ENCODE results near the gene ST6GAL1. TPM values are rescaled to one million over a fixed set of nuclear protein-coding genes. Genes with fewer than 3 reads are reported as not detected.

Gene ST6GAL1
- polyA plus RNA-seq, 3 donors: 19.0 to 24.4 (median 20.5) TPM

GRCh38 chr3:186986816-186987215 lies 56.5 kb downstream of the ST6GAL1 start:
- TF ChIP-seq CTCF (IDR thresholded peaks at IDR 0.05): no peak
- Histone ChIP-seq H3K27ac (ENCODE audit: low read depth in 1 of 2, low read length in 2 of 2) (peak overlapping the region; percentile 82 to 89), H3K36me3 (replicated peaks in 1 of 2; ENCODE audit: control insufficient read depth in 1 of 2, insufficient read depth in 2 of 2, low read length in 2 of 2) (peaks cover 3 to 17% of the 10 kb centered on the region in 2 donors), H3K4me2 (replicated peaks; ENCODE audit: extremely low read depth, low read length, poor library complexity, severe bottlenecking) (peak overlapping the region; percentile 81), H3K4me1 (ENCODE audit: control insufficient read depth in 1 of 2, insufficient read depth in 2 of 2, low read length in 2 of 2) (peaks cover 53 to 55% of the 10 kb centered on the region in 2 donors), H3K27me3 (ENCODE audit: control insufficient read depth in 2 of 2, insufficient read depth in 2 of 2, low read length in 2 of 2) (no peaks in the 10 kb centered on the region), H3K79me2 (ENCODE audit: insufficient read depth, low read length) (peaks cover 19% of the 10 kb centered on the region), H3K9me3 (replicated peaks in 1 of 2; ENCODE audit: control insufficient read depth in 1 of 2, insufficient read depth in 1 of 2, low read length in 2 of 2) (no peaks in the 10 kb centered on the region), H3K4me3 (replicated peaks in 1 of 3; ENCODE audit: low read depth in 2 of 3, low read length in 3 of 3) (peak overlapping the region in 1 of 3 experiments; percentile 74), H2AFZ (ENCODE audit: insufficient read depth, low read depth, low read length, poor library complexity, severe bottlenecking) (no peak overlapping the region), H3K9ac (ENCODE audit: insufficient read depth, low read length, poor library complexity, severe bottlenecking) (no peak overlapping the region), H4K20me1 (ENCODE audit: insufficient read depth, low read length) (no peaks in the 10 kb centered on the region)
- Mint-ChIP-seq H3K4me1 (peaks cover 66% of the 10 kb centered on the region), H3K9me3 (peaks cover 0 to 7% (median 1%) of the 10 kb centered on the region in 7 donors), H3K27ac (peak overlapping the region; percentile 87 to 98 (median 94)), H3K36me3 (peaks cover 30 to 32% of the 10 kb centered on the region in 2 donors), H3K4me3 (peak overlapping the region; percentile 56 to 65), H3K27me3 (ENCODE audit: low read depth in 3 of 3) (peaks cover 0 to 2% (median 0%) of the 10 kb centered on the region in 3 donors)
- 40% methylated on average over 1 of the region's 1 CpG for WGBS (ENCODE audit: insufficient coverage)
- peak in 2 of 3 donors; percentile 51 to 53 for DNase-seq
- intact Hi-C loops (cut with micrococcal nuclease): no loop called here

GRCh38 chr3:186988806-186989205 lies 58.5 kb downstream of the ST6GAL1 start:
- H3K4me2 ChIP-seq (replicated peaks; ENCODE audit: extremely low read depth, low read length, poor library complexity, severe bottlenecking): no peak overlapping the region
- no peak for TF ChIP-seq CTCF (IDR thresholded peaks at IDR 0.05)
- no peak overlapping the region for H3K9ac ChIP-seq (ENCODE audit: insufficient read depth, low read length, poor library complexity, severe bottlenecking)
- intact Hi-C loops (cut with micrococcal nuclease): no loop called here
- no peak for DNase-seq
- whole genome bisulfite sequencing (ENCODE audit: insufficient coverage): 100% methylated on average over 3 of the region's 3 CpGs
- H3K36me3 ChIP-seq (replicated peaks in 1 of 2; ENCODE audit: control insufficient read depth in 1 of 2, insufficient read depth in 2 of 2, low read length in 2 of 2): peaks cover 3 to 11% of the 10 kb centered on the region in 2 donors
- no peaks in the 10 kb centered on the region for H3K27me3 ChIP-seq (ENCODE audit: control insufficient read depth in 2 of 2, insufficient read depth in 2 of 2, low read length in 2 of 2)
- Mint-ChIP-seq H3K4me1 (peaks cover 72% of the 10 kb centered on the region), H3K27me3 (ENCODE audit: low read depth in 3 of 3) (peaks cover 0 to 2% (median 0%) of the 10 kb centered on the region in 3 donors), H3K27ac (peak overlapping the region in 2 of 7 donors; percentile 33 to 35), H3K36me3 (peaks cover 22 to 31% of the 10 kb centered on the region in 2 donors), H3K9me3 (peaks cover 0 to 15% (median 3%) of the 10 kb centered on the region in 7 donors), H3K4me3 (no peak overlapping the region)
- H3K4me1 ChIP-seq (ENCODE audit: control insufficient read depth in 1 of 2, insufficient read depth in 2 of 2, low read length in 2 of 2): peaks cover 63 to 67% of the 10 kb centered on the region in 2 donors
- H3K9me3 ChIP-seq (replicated peaks in 1 of 2; ENCODE audit: control insufficient read depth in 1 of 2, insufficient read depth in 1 of 2, low read length in 2 of 2): peaks cover 0 to 3% of the 10 kb centered on the region in 2 donors
- no peak overlapping the region for H3K27ac ChIP-seq (ENCODE audit: low read depth in 1 of 2, low read length in 2 of 2)
- H3K4me3 ChIP-seq (replicated peaks in 1 of 3; ENCODE audit: low read depth in 2 of 3, low read length in 3 of 3): no peak overlapping the region
- H3K79me2 ChIP-seq (ENCODE audit: insufficient read depth, low read length): peaks cover 19% of the 10 kb centered on the region
- H2AFZ ChIP-seq (ENCODE audit: insufficient read depth, low read depth, low read length, poor library complexity, severe bottlenecking): no peak overlapping the region
- H4K20me1 ChIP-seq (ENCODE audit: insufficient read depth, low read length): no peaks in the 10 kb centered on the region
